Measurements from ENCODE around the gene MEIS2.
"Not testable (repeated sequence)": the region's sequence is repeated elsewhere in the genome, so short reads cannot be mapped to it uniquely, and the experiment has no call there.

MEIS2 gene

GRCh38 chr15:36996538-36997181 is 103.7 kb downstream of the MEIS2 start:
- no peaks in the 10 kb centered on the region for H3K27me3 ChIP-seq (ENCODE audit: control insufficient read depth in 2 of 2, insufficient read depth in 2 of 2, low read length in 2 of 2)
- no peaks in the 10 kb centered on the region for H3K9me3 ChIP-seq (ENCODE audit: control insufficient read depth in 2 of 2, low read length in 2 of 2)
- H3K9ac ChIP-seq (ENCODE audit: low read depth in 1 of 2, low read length in 2 of 2): no peak overlapping the region
- no peaks in the 10 kb centered on the region for H3K4me1 ChIP-seq (ENCODE audit: control insufficient read depth in 2 of 2, insufficient read depth in 2 of 2, low read length in 2 of 2)
- no peak overlapping the region for H3K4me3 ChIP-seq (ENCODE audit: low read length in 2 of 2)
- no peak overlapping the region for H3K27ac ChIP-seq (ENCODE audit: low read depth in 2 of 2, low read length in 2 of 2)
- H3K36me3 ChIP-seq (ENCODE audit: control insufficient read depth in 2 of 2, insufficient read depth in 2 of 2, low read length in 2 of 2): no peaks in the 10 kb centered on the region

- Histone ChIP-seq H3K36me3 (ENCODE audit: control insufficient read depth in 2 of 2, insufficient read depth in 2 of 2, low read length in 2 of 2) (no peaks in the 10 kb centered on the region), H3K4me3 (ENCODE audit: low read length in 2 of 2) (no peak overlapping the region), H3K27ac (ENCODE audit: low read depth in 2 of 2, low read length in 2 of 2) (no peak overlapping the region), H3K4me1 (ENCODE audit: control insufficient read depth in 2 of 2, insufficient read depth in 2 of 2, low read length in 2 of 2) (no peaks in the 10 kb centered on the region), H3K27me3 (ENCODE audit: control insufficient read depth in 2 of 2, insufficient read depth in 2 of 2, low read length in 2 of 2) (no peaks in the 10 kb centered on the region), H3K9ac (ENCODE audit: low read depth in 1 of 2, low read length in 2 of 2) (no peak overlapping the region), H3K9me3 (ENCODE audit: control insufficient read depth in 2 of 2, low read length in 2 of 2) (no peaks in the 10 kb centered on the region)
Measured at GRCh38 chr15:36996121-36996520, 104.2 kb downstream of the MEIS2 start.

GRCh38 chr15:36994790-36995189 is 105.6 kb downstream of the MEIS2 start:
- Histone ChIP-seq H3K4me3 (ENCODE audit: low read length in 2 of 2) (no peak overlapping the region), H3K4me1 (ENCODE audit: control insufficient read depth in 2 of 2, insufficient read depth in 2 of 2, low read length in 2 of 2) (no peaks in the 10 kb centered on the region), H3K9ac (ENCODE audit: low read depth in 1 of 2, low read length in 2 of 2) (no peak overlapping the region), H3K27ac (ENCODE audit: low read depth in 2 of 2, low read length in 2 of 2) (no peak overlapping the region), H3K36me3 (ENCODE audit: control insufficient read depth in 2 of 2, insufficient read depth in 2 of 2, low read length in 2 of 2) (no peaks in the 10 kb centered on the region), H3K27me3 (ENCODE audit: control insufficient read depth in 2 of 2, insufficient read depth in 2 of 2, low read length in 2 of 2) (no peaks in the 10 kb centered on the region), H3K9me3 (ENCODE audit: control insufficient read depth in 2 of 2, low read length in 2 of 2) (no peaks in the 10 kb centered on the region)

- Histone ChIP-seq H3K27ac (ENCODE audit: low read depth in 2 of 2, low read length in 2 of 2) (no peak overlapping the region), H3K36me3 (ENCODE audit: control insufficient read depth in 2 of 2, insufficient read depth in 2 of 2, low read length in 2 of 2) (no peaks in the 10 kb centered on the region), H3K4me1 (ENCODE audit: control insufficient read depth in 2 of 2, insufficient read depth in 2 of 2, low read length in 2 of 2) (no peaks in the 10 kb centered on the region), H3K27me3 (ENCODE audit: control insufficient read depth in 2 of 2, insufficient read depth in 2 of 2, low read length in 2 of 2) (no peaks in the 10 kb centered on the region), H3K9me3 (ENCODE audit: control insufficient read depth in 2 of 2, low read length in 2 of 2) (no peaks in the 10 kb centered on the region), H3K4me3 (ENCODE audit: low read length in 2 of 2) (no peak overlapping the region), H3K9ac (ENCODE audit: low read depth in 1 of 2, low read length in 2 of 2) (no peak overlapping the region)
Measured at GRCh38 chr15:36992454-36992853, 107.9 kb downstream of the MEIS2 start.

DNA sequence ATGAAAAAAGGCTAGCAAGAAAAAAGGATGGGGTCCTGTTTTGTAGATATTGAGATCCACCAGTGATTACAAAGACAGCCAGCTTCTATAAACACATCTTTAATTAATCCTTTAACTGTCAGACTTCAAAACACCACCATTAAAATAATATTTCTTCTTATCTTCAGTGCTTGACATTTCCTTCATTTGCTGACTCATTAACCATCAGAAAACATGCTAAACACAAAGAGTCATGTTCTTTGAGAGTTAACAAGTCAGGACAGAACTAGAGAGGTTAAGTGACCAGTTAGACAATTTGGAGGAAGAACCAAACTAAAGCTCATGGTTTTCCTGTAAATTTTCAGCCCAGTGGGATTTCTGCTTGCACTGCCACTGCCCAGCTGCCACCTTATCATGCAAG is 111.4 kb downstream of the MEIS2 start:
- Histone ChIP-seq H3K4me3 (ENCODE audit: low read length in 2 of 2) (no peak overlapping the region), H3K9ac (ENCODE audit: low read depth in 1 of 2, low read length in 2 of 2) (no peak overlapping the region), H3K9me3 (ENCODE audit: control insufficient read depth in 2 of 2, low read length in 2 of 2) (no peaks in the 10 kb centered on the region), H3K4me1 (ENCODE audit: control insufficient read depth in 2 of 2, insufficient read depth in 2 of 2, low read length in 2 of 2) (no peaks in the 10 kb centered on the region), H3K27me3 (ENCODE audit: control insufficient read depth in 2 of 2, insufficient read depth in 2 of 2, low read length in 2 of 2) (no peaks in the 10 kb centered on the region), H3K27ac (ENCODE audit: low read depth in 2 of 2, low read length in 2 of 2) (no peak overlapping the region), H3K36me3 (ENCODE audit: control insufficient read depth in 2 of 2, insufficient read depth in 2 of 2, low read length in 2 of 2) (no peaks in the 10 kb centered on the region)

DNA sequence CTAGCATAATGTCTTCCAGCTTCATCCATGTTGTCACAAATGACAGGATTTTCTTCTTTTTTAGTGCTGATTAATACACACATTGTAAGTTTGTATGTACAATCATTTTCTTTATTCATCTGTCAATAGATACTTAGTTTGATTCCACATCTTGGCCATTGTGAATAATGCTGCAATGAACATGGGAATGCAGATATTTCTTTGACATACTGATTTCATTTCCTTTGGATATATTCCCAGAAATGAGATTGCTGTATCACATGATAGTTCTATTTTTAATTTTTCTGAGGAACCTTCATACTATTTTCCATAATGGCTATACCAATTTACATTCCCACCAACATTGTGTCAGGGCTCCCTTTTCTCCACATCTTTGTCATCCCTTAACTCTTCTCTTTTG is 117.9 kb downstream of the MEIS2 start:
- no peak overlapping the region for H3K27ac ChIP-seq (ENCODE audit: low read depth in 2 of 2, low read length in 2 of 2)
- H3K27me3 ChIP-seq (ENCODE audit: control insufficient read depth in 2 of 2, insufficient read depth in 2 of 2, low read length in 2 of 2): no peaks in the 10 kb centered on the region
- no peaks in the 10 kb centered on the region for H3K9me3 ChIP-seq (ENCODE audit: control insufficient read depth in 2 of 2, low read length in 2 of 2)
- no peaks in the 10 kb centered on the region for H3K4me1 ChIP-seq (ENCODE audit: control insufficient read depth in 2 of 2, insufficient read depth in 2 of 2, low read length in 2 of 2)
- no peaks in the 10 kb centered on the region for H3K36me3 ChIP-seq (ENCODE audit: control insufficient read depth in 2 of 2, insufficient read depth in 2 of 2, low read length in 2 of 2)
- no peak overlapping the region for H3K4me3 ChIP-seq (ENCODE audit: low read length in 2 of 2)
- no peak overlapping the region for H3K9ac ChIP-seq (ENCODE audit: low read depth in 1 of 2, low read length in 2 of 2)

DNA sequence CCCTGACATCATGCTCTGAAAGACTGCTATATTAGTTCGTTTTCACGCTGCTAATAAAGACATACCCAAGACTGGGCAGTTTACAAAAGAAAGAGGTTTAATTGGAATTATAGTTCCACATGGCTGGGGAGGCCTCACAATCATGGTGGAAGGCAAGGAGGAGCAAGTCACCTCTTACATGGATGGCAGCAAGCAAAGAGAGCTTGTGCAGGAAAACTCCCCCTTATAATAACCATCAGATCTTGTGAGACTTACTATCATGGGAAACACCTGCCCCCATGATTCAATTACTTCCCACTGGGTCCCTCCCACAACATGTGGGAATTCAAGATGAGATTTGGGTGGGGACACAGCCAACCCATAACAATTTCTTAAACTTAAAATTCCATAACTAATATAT is 120.1 kb downstream of the MEIS2 start:
- H3K27ac ChIP-seq (ENCODE audit: low read depth in 2 of 2, low read length in 2 of 2); H3K9ac ChIP-seq (ENCODE audit: low read depth in 1 of 2, low read length in 2 of 2); H3K9me3 ChIP-seq (ENCODE audit: control insufficient read depth in 2 of 2, low read length in 2 of 2); H3K4me1 ChIP-seq (ENCODE audit: control insufficient read depth in 2 of 2, insufficient read depth in 2 of 2, low read length in 2 of 2); H3K4me3 ChIP-seq (ENCODE audit: low read length in 2 of 2); H3K27me3 ChIP-seq (ENCODE audit: control insufficient read depth in 2 of 2, insufficient read depth in 2 of 2, low read length in 2 of 2); H3K36me3 ChIP-seq (ENCODE audit: control insufficient read depth in 2 of 2, insufficient read depth in 2 of 2, low read length in 2 of 2): not testable (repeated sequence)

DNA sequence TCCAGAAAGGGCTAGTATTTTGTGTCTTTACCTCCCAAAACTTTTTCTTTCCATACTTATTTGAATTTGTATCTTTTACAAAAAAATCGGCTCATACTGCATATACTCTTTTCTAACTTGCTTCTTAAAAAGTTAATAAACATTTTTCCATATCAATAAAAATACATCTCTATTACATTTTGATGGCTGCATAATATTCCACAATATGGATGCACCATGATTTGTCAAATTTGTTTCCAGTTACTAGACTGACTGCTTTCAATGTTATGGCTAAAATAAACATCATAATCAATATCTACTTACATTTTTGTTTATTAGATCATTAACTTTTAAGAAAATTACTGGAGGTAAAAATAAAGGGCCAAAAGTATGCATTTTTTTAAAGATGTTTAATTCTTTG is 121.7 kb downstream of the MEIS2 start:
- H3K9me3 ChIP-seq (ENCODE audit: control insufficient read depth in 2 of 2, low read length in 2 of 2): no peaks in the 10 kb centered on the region
- H3K9ac ChIP-seq (ENCODE audit: low read depth in 1 of 2, low read length in 2 of 2): no peak overlapping the region
- H3K36me3 ChIP-seq (ENCODE audit: control insufficient read depth in 2 of 2, insufficient read depth in 2 of 2, low read length in 2 of 2): no peaks in the 10 kb centered on the region
- H3K27me3 ChIP-seq (ENCODE audit: control insufficient read depth in 2 of 2, insufficient read depth in 2 of 2, low read length in 2 of 2): no peaks in the 10 kb centered on the region
- H3K27ac ChIP-seq (ENCODE audit: low read depth in 2 of 2, low read length in 2 of 2): no peak overlapping the region
- H3K4me3 ChIP-seq (ENCODE audit: low read length in 2 of 2): no peak overlapping the region
- H3K4me1 ChIP-seq (ENCODE audit: control insufficient read depth in 2 of 2, insufficient read depth in 2 of 2, low read length in 2 of 2): no peaks in the 10 kb centered on the region

DNA sequence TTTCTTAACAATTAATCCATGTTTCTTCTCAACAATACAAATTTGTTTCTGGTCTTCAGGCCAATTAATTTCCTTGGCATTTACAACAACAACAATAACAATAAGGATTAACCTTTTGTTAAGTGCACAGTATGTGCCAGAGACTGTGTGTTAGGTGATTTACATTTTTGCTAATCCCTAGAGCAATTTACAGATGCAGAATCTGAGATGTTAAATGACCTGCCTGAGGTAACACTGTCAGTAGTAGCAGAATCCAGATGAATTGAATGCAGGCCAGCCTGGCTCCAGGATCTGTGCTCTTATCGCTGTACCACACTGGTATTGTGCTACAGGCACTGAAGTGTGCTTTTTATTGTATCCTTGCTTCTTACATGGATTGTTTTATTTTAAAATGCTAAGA is 122.2 kb downstream of the MEIS2 start:
- Histone ChIP-seq H3K27ac (ENCODE audit: low read depth in 2 of 2, low read length in 2 of 2) (no peak overlapping the region), H3K27me3 (ENCODE audit: control insufficient read depth in 2 of 2, insufficient read depth in 2 of 2, low read length in 2 of 2) (no peaks in the 10 kb centered on the region), H3K4me3 (ENCODE audit: low read length in 2 of 2) (no peak overlapping the region), H3K9ac (ENCODE audit: low read depth in 1 of 2, low read length in 2 of 2) (no peak overlapping the region), H3K9me3 (ENCODE audit: control insufficient read depth in 2 of 2, low read length in 2 of 2) (no peaks in the 10 kb centered on the region), H3K4me1 (ENCODE audit: control insufficient read depth in 2 of 2, insufficient read depth in 2 of 2, low read length in 2 of 2) (no peaks in the 10 kb centered on the region), H3K36me3 (ENCODE audit: control insufficient read depth in 2 of 2, insufficient read depth in 2 of 2, low read length in 2 of 2) (no peaks in the 10 kb centered on the region)

DNA sequence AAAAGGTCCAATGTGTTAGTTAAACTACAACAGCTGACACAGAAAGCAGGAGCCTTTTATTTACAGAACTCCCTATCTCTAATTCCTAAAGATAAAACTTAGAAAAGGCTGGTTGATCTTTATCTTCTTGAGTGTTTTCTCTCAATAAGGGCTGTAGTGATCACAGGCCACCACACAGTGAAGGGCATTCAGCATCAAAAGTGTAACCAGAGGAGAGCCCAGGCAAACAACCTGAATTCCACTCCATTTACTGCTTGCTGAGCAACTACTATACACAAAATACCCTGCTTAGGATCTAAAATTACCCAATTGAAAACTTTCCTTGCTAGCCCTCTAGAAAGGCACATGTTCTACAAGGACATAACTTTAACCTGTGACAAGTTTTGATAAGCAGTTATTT is 122.7 kb downstream of the MEIS2 start:
- Histone ChIP-seq H3K9ac (ENCODE audit: low read depth in 1 of 2, low read length in 2 of 2) (no peak overlapping the region), H3K4me3 (ENCODE audit: low read length in 2 of 2) (no peak overlapping the region), H3K27me3 (ENCODE audit: control insufficient read depth in 2 of 2, insufficient read depth in 2 of 2, low read length in 2 of 2) (no peaks in the 10 kb centered on the region), H3K4me1 (ENCODE audit: control insufficient read depth in 2 of 2, insufficient read depth in 2 of 2, low read length in 2 of 2) (no peaks in the 10 kb centered on the region), H3K9me3 (ENCODE audit: control insufficient read depth in 2 of 2, low read length in 2 of 2) (no peaks in the 10 kb centered on the region), H3K36me3 (ENCODE audit: control insufficient read depth in 2 of 2, insufficient read depth in 2 of 2, low read length in 2 of 2) (no peaks in the 10 kb centered on the region), H3K27ac (ENCODE audit: low read depth in 2 of 2, low read length in 2 of 2) (no peak overlapping the region)

DNA sequence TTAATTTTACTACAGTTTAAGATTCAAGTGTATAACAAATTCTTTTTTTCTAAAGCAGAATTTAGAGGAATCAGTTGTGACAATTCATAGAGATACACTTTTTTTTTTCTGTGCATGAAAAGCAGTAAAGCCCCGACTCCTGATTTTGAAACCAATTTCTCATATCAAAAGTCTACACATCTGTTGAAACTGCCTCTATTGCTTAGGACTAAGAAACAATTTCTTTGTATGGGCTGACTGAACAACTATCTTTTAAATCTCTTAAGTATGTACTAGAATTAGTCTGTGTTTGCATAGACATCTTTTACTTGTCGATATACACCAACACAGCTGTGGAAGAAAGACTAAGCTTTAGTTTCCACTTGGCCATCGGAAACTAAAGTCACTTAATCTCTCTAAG is 127.6 kb downstream of the MEIS2 start:
- Histone ChIP-seq H3K36me3 (ENCODE audit: control insufficient read depth in 2 of 2, insufficient read depth in 2 of 2, low read length in 2 of 2) (no peaks in the 10 kb centered on the region), H3K9ac (ENCODE audit: low read depth in 1 of 2, low read length in 2 of 2) (no peak overlapping the region), H3K4me3 (ENCODE audit: low read length in 2 of 2) (no peak overlapping the region), H3K27ac (ENCODE audit: low read depth in 2 of 2, low read length in 2 of 2) (no peak overlapping the region), H3K9me3 (ENCODE audit: control insufficient read depth in 2 of 2, low read length in 2 of 2) (no peaks in the 10 kb centered on the region), H3K27me3 (ENCODE audit: control insufficient read depth in 2 of 2, insufficient read depth in 2 of 2, low read length in 2 of 2) (peaks cover 5 to 9% of the 10 kb centered on the region in 2 donors), H3K4me1 (ENCODE audit: control insufficient read depth in 2 of 2, insufficient read depth in 2 of 2, low read length in 2 of 2) (no peaks in the 10 kb centered on the region)
